Ishikawa (cell line): Measurements from ENCODE around the gene TMEM147.

Experiments
- CEBPB ChIP-seq: IDR thresholded peaks from 2 replicates; pipeline ENCODE4 v1.6.1; 2012
- CREB1 ChIP-seq: IDR thresholded peaks from 2 replicates; pipeline ENCODE4 v1.6.1; 2012; ENCODE audit warnings: low read depth
- EGR1 ChIP-seq: IDR thresholded peaks from 2 replicates; pipeline ENCODE4 v1.6.1; 2012
- EP300 ChIP-seq: IDR thresholded peaks from 2 replicates; pipeline ENCODE4 v1.6.1; 2012; ENCODE audit warnings: borderline replicate concordance
- FOXM1 ChIP-seq: IDR thresholded peaks from 2 replicates; pipeline ENCODE4 v1.6.1; 2012; ENCODE audit warnings: low read depth, borderline replicate concordance
- NFIC ChIP-seq: IDR thresholded peaks from 2 replicates; pipeline ENCODE4 v1.6.1; 2012
- RAD21 ChIP-seq: IDR thresholded peaks from 2 replicates; pipeline ENCODE4 v1.6.1; 2012; ENCODE audit warnings: low read depth
- REST ChIP-seq: IDR thresholded peaks from 2 replicates; pipeline ENCODE4 v1.6.1; 2012; ENCODE audit warnings: low read depth, mild to moderate bottlenecking
- TAF1 ChIP-seq: IDR thresholded peaks from 2 replicates; pipeline ENCODE4 v1.6.1; 2012; ENCODE audit warnings: low read depth, mild to moderate bottlenecking
- TCF12 ChIP-seq: IDR thresholded peaks from 2 replicates; pipeline ENCODE4 v1.6.1; 2012; ENCODE audit warnings: low read depth
- TEAD4 ChIP-seq: IDR thresholded peaks from 2 replicates; pipeline ENCODE4 v1.6.1; 2012
- USF1 ChIP-seq: IDR thresholded peaks from 2 replicates; pipeline ENCODE4 v1.6.1; 2012
- YY1 ChIP-seq: IDR thresholded peaks from 2 replicates; pipeline ENCODE4 v1.6.1; 2012; ENCODE audit warnings: low read depth
- ZBTB7A ChIP-seq: IDR thresholded peaks from 2 replicates; pipeline ENCODE4 v1.6.1; 2012; ENCODE audit warnings: low read depth
- TF ChIP-seq, protein P1 (sequence below): IDR thresholded peaks from 2 replicates; pipeline ENCODE4 v1.6.1; 2012

Gene TMEM147

DNA sequence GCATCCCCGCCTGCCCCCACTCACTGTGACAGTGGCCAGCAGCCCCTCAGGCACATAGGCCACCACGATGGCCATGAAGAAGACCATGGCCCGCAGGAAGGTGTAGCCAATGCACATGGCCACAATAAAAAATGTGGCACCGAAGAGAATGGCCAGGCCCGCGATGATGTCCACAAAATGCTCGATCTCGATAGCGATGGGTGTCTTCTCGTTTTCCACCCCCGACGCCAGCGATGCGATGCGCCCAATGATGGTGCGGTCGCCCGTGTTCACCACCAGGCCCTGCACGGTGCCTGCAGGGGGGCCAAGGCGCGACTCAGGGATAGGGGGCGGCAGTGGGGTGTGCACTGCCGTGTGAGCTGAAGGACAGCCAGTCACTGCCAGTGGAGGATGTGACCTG is 14.4 kb downstream of the TMEM147 start:
- TF ChIP-seq YY1: no peak
- TF ChIP-seq TAF1: no peak
- TF ChIP-seq ZBTB7A: no peak
- TF ChIP-seq EGR1: no peak
- TF ChIP-seq RAD21: no peak
- TF ChIP-seq USF1: no peak
- TF ChIP-seq CEBPB: no peak
- TF ChIP-seq, protein P1, sequence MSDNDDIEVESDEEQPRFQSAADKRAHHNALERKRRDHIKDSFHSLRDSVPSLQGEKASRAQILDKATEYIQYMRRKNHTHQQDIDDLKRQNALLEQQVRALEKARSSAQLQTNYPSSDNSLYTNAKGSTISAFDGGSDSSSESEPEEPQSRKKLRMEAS: no peak
- no peak for TF ChIP-seq CREB1
- no peak for TF ChIP-seq NFIC
- TF ChIP-seq EP300: no peak
- no peak for TF ChIP-seq TEAD4
- no peak for TF ChIP-seq TCF12

DNA sequence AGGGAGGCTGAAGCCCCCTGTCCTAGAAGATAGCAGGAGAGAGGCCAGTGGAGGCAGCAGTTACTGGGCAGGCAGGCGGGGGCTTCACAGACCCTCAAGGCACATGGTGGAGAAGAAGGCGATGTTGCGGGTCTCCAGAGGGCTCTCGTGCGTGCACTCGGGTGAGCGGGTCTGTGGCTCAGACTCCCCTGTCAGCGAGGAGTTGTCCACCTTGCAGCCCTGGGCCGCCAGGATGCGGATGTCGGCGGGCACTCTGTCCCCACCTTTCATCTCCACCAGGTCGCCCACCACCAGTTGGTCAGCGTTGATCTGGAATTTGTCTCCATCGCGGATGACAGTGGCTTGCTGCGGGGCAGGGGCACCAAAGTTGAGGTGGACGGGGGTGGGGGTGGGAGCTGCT is 14.8 kb downstream of the TMEM147 start:
- TF ChIP-seq CEBPB (no peak), REST (no peak), NFIC (no peak), RAD21 (no peak), ZBTB7A (no peak), EGR1 (no peak), FOXM1 (no peak), CREB1 (no peak), USF1 (no peak), TEAD4 (no peak), YY1 (no peak), TAF1 (no peak), EP300 (no peak), TCF12 (no peak)
- TF ChIP-seq, protein P1: no peak

- no peak for TF ChIP-seq FOXM1
- TF ChIP-seq REST: no peak
- TF ChIP-seq EGR1: no peak
- no peak for TF ChIP-seq CREB1
- no peak for TF ChIP-seq ZBTB7A
- TF ChIP-seq TEAD4: no peak
- TF ChIP-seq CEBPB: no peak
- TF ChIP-seq, protein P1: no peak
Observed at GRCh38 chr19:35560677-35561076, 15.3 kb downstream of the TMEM147 start.

DNA sequence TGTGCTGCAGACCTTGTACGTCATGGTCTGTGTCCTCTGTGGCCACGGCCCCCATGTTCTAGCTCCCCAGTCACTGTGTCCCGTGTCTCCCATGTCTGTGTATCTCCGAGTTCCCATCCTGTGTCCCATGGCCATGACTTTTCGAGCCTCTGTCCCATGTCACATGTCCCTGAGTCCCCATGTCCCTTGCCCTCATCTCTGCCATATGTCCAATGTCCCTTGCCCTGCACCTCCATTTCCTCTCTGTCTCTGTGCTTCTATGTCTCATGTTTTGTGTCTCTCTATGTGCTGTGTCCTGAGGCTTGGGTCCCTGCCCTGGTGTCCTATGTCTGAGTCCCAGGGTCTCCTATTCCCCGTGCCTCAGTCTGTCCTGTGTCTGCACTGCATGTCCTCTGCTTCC is 16.0 kb downstream of the TMEM147 start:
- TF ChIP-seq EGR1 (no peak), NFIC (no peak), FOXM1 (no peak), TEAD4 (no peak), YY1 (no peak), REST (no peak), TCF12 (no peak), ZBTB7A (no peak), RAD21 (no peak), TAF1 (no peak), USF1 (no peak), CEBPB (no peak), EP300 (no peak), CREB1 (no peak)
- TF ChIP-seq, protein P1: no peak
